ENCODE data around the gene ELL3. TPM values are rescaled to one million over a fixed set of nuclear protein-coding genes. Genes with fewer than 3 reads are reported as not detected.
"Not testable (repeated sequence)": the region's sequence is repeated elsewhere in the genome, so short reads cannot be mapped to it uniquely, and the experiment has no call there.

The ELL3 gene
- total RNA-seq, 4 donors from 2014 or later = 2.6 to 4.4 (median 3.1) TPM

GRCh38 chr15:43763819-43764446 is 12.8 kb downstream of the ELL3 start:
- TF ChIP-seq CTCF (IDR thresholded peaks at IDR 0.05; ENCODE audit: low read depth) = no peak

- TF ChIP-seq CTCF (IDR thresholded peaks at IDR 0.05; ENCODE audit: low read depth) = no peak
Observed at GRCh38 chr15:43762824-43763223, 13.9 kb downstream of the ELL3 start.

- no peak for TF ChIP-seq CTCF (IDR thresholded peaks at IDR 0.05; ENCODE audit: low read depth)
Observed at GRCh38 chr15:43751885-43752284, 24.9 kb downstream of the ELL3 start.

GRCh38 chr15:43749690-43750345 is 26.9 kb downstream of the ELL3 start:
- TF ChIP-seq CTCF (IDR thresholded peaks at IDR 0.05; ENCODE audit: low read depth) = no peak

- no peak for TF ChIP-seq CTCF (IDR thresholded peaks at IDR 0.05; ENCODE audit: low read depth)
Observed at GRCh38 chr15:43748376-43748775, 28.4 kb downstream of the ELL3 start.

GRCh38 chr15:43746245-43746902 is 30.4 kb downstream of the ELL3 start, which contains the start of gene PDIA3:
Gene PDIA3, plus strand, starts transcription at chr15:43746438. Its CDS starts 102 bp downstream, at chr15:43746540.
- TF ChIP-seq CTCF (IDR thresholded peaks at IDR 0.05; ENCODE audit: low read depth) = not testable (repeated sequence)

- no peak for TF ChIP-seq CTCF (IDR thresholded peaks at IDR 0.05; ENCODE audit: low read depth)
Observed at GRCh38 chr15:43735416-43735815, 41.4 kb downstream of the ELL3 start.

Data from subcutaneous adipose tissue (tissue), 4 donors.